NCI-H2029 treated with DMSO at 0.1 percent for 48 hours (cell line): Measurements from ENCODE around the gene CDH12.
"Not testable (repeated sequence)": the region's sequence is repeated elsewhere in the genome, so short reads cannot be mapped to it uniquely, and the experiment has no call there.

Experiments used
- DNase-seq: peaks from one replicate; lab custom pipeline; 2025; lab: John Stamatoyannopoulos, UW

CDH12 gene

DNA sequence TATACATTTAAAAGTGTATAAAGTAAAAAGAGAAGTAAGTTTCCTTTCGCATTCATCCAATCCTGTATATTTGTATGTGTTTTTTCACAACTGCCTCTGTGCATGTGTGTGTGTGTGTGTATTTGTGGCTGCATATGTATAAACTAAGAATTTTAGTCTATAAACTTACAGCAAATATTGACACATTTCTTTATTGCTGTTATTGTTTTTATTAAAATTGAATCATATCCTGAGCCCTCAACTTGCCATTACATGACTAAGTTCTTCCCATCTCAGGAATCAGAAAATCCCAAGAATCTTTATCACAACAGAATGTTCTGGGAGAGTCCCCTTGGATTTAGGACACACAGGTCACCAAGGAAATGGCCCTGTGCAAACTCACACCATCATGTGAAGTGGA, 712.7 kb downstream of the CDH12 start:
- not testable (repeated sequence) for DNase-seq

DNA sequence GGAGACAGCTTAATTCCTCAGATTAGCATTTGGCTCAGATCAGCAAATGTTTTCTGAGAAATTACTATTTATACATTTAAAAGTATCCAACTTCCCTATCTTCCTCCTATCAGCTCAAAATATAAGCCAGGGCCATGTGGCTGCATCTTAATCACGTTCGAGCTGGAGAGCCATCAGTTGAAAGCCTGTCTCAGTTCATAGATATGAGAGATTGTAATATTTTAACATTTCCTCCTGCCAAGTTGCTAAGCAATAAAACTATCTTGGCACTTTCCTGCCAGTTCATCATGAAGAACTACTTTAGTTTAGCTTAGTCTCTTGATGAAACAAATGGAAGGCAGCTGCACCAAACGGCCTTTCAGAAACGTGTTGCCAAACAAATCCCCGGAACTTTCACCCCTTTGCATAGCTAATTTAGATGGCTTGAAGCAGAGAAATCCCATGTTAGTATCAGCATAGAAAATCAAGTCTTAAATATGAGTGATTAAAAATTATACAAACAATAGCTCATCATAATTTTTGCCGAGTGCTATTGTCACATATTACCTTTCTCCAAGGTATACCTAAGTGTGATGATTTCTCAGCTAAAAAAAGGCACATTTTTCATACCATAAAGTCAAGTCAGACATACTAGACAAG, 713.4 kb downstream of the CDH12 start:
- DNase-seq: not testable (repeated sequence)

DNA sequence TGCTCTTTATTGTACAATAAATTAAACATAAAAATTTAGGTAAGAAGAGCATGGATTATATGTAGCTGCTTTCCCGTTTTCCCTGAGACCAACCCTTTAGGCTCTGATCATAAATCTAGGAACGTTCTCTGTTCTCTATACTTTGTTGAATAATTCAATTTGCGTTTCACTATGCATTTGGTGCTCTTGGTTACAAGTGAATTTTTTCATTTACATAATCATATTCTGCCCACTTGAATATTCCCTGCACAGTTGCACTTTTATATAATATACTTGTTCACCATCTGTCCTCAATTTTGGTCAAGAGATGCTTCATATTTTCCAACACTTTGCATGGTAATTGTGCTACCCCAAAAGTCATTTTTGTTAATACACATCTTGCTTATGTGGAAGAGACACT, 741.8 kb downstream of the CDH12 start:
- DNase-seq: no peak

DNA sequence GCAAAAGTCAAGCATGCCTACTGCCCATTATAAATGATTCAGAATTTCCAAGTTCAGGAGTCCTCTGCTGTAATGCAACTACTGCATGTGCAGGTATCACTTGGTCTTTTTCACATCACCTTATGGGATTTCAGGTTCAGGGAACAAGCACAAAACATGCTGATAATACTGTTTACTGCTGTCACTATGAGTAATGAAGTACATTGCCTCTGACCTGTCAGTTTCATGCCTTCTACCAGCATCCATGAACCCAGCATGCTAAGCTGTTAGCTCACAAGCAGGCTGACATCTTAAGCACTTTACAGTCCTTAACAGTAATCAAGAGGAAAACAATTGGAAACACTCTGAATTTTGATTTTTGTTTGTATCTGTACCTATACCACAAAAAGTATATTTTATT, 743.8 kb downstream of the CDH12 start:
- no peak for DNase-seq

DNA sequence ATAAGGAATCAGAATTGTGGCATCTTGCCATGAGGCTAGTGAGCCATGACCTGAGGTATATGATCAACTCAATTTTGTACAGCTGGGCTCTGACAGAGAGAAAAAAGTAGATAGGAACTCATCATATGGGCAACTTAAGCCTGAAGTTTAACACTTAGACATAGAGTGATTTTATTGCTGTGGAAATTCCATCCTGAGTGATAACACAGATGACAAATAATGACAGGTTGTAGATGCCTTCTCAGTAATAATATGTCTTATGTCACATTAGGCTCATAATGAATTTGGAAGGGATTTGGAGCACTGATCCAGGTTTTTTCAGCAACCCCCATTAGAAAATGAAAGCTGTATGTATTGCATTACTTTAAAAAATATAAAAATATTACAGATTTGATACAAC, 744.6 kb downstream of the CDH12 start:
- no peak for DNase-seq

DNA sequence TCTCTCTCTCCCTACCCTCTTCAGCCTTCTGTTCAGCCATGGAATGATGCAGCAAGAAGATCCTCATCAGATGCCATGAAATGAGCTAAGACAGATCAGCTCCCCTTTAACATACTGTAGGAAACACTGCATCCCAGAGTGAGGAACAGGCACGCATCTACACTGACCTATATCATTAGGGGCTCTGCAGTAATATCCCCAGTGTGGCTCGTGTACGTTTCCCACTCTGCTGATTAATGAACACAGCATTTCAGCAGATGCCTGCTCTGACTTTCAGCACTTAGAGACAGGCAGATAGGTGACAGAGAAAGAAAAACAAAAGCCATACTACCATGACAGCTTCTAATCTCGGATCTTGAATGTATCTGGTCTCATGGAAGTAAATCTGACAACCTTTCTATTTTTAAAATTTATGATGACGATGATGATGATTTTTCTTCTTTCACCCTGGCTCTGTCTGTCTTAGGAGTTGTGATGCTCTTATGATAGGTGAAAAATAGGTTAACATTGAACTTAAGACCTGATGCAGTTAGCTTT, 750.3 kb downstream of the CDH12 start:
- no peak for DNase-seq

DNA sequence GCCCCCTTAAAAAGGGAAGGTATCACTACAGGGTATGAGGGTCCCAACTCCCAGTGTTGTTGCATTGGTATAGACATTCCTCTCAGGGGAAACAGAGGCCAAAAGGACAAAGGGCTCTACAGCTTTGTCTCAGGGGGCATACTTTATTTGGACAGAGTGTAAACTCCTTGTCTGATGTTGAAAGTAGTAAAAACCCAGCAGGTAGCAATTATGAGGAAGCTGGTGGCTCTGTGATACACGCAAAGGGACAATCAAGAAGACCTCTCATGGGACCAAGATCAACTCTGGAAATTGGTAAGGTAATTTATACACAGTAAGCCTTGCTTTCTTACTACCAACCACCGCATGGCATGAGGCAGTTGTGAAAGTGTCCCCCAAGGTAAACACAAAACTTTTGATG, 764.6 kb downstream of the CDH12 start:
- no peak for DNase-seq

DNA sequence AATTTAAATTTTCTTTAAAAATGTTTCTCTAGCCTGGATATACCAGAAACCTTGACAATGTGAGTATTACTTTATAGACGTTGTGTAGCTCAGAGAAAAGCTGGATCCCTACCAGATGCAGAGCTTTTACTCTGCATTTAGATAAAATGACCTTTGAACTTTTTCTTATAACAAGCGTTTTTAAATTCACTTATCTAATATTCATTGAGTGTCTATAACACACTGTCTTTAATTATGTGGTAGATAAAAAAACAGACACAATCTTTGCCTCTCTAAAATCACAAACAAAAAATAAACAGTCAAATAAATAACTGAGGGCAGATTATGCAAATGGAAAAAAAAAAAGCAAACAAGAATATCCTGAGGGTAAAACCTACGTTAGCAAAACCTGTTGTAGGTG, 773.6 kb downstream of the CDH12 start:
- no peak for DNase-seq

DNA sequence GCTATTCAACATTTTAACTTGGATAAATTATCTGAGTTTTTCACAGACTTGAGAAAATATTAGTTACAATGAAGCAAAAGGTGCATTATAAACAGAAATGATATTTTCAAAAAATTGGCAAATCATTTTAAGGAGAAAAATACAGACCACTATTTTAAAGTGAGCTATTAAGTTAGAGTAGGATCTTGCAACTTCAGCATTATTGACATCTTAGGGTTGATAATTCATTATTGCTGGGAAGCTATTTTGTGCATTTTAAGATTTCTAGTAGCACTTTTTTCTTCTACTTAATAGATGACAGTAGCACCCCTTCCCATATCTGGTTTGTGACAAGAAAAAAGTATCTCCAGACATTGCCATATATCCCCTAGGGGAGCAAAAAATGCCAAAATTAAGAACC, 774.1 kb downstream of the CDH12 start:
- DNase-seq: no peak

DNA sequence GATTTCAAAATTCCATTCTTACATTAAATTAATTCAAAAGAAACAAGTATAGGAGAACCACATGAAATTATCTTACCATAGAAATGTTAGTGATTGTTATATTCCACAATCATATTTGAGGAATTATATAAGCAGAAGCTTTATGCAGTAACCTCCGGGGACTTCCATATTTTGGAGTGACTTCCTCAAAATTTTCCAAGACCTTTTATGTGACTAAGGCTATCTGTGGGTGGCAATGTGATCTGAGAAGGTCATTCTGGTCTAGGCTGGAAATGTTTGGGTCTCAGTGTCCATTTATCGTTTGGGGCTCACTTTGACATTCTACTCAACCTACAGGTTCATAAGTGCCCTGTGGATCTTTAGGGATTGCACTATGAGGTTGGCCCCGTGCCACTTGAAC, 776.6 kb downstream of the CDH12 start:
- no peak for DNase-seq

DNA sequence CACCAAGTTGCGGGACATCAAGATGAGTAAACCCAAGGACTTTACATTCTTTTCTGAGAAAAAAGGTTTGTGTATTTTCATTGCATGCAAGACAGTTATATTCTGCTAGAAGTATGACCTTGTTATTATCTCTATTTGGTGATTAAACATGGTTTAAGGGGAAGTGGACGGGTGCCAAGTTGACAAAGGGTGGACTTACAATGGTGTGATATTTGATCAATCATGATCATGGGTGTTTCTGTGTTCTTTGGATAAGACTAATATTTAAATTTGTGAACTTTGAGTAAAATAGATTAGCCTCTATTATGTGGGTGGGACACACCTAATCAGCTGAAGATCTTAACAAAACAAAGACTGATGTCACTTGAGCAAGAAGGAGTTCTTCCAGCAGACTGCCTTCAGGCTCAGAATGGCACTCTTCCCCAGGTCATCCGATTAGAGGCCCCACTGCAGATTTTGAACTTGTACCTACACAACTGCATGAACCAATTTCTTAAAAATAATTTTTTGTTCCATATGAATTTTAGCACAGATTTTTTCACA, 782.9 kb downstream of the CDH12 start:
- peak; percentile 10 for DNase-seq

DNA sequence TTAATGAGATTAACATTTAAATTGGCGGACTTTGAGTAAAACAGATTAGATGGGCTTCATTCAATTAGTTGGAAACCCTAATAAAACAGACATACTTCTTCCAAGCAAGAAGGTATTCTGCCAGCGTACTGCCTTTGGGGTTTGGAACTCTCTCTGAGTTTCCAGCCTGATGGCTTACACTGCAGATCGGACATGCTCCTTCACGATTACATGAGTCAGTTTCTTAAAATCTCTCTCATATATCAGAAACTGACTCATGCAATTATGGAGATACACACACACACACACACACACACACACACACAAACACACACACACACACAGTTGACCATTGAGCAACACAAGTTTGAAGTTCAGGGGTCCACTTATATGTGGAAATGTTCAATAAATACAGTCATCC, 789.4 kb downstream of the CDH12 start:
- DNase-seq: no peak

DNA sequence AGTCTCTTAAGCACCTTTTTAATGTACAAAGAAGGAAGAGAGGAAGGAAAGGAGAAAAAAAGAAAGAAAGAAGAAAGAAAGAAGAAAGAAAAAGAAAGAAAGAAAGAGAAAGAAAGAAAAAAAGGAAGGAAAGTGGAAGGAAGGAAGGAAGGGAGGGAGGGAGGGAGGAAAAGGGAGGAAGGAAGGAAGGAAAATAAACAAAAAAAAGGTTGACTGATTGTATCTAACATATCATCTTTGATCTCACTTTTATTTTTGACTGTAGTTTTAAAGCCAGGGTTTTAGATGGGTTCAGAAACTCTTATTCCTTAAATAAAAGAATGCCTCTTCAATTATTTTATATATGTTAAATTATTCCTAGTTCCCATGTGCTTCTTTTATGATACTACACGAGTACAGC, 794.5 kb downstream of the CDH12 start:
- no peak for DNase-seq

DNA sequence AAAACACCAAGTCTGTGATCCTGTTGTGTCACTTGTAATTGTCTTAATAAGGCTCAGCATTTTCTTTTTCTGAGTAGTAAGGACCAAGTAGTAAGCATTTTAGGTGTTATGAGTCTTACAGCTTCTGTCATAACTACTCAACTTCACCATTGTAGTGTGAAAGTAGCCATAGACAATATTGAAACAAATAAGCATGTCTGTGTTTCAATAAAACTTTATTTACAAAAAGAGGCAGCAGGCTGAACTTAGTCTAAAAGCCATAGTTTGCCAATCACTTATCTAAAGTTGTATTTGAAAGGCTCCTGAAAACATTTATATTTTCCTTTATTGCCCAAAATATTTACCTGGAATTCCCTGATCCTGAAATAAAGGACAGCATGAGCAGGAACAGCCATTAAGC, 796.1 kb downstream of the CDH12 start:
- DNase-seq: no peak

DNA sequence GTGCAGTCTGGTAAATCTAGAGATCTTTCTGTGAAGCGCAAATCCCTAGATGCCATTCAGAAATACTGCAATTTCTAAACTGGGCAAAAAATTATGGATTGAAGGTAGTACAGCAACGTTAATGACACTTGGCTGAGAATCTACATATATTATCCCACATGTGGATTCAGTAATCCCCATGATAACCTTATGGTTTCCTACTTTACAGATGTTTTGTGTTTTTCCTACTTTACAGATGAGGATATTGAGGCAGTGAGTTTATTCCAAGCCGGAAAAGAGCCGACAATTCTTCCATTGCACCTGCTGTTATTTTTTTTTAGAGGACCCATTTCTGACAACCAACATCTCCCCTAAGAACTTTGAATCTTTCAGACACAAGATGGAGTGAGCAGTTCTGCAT, 796.5 kb downstream of the CDH12 start:
- no peak for DNase-seq

DNA sequence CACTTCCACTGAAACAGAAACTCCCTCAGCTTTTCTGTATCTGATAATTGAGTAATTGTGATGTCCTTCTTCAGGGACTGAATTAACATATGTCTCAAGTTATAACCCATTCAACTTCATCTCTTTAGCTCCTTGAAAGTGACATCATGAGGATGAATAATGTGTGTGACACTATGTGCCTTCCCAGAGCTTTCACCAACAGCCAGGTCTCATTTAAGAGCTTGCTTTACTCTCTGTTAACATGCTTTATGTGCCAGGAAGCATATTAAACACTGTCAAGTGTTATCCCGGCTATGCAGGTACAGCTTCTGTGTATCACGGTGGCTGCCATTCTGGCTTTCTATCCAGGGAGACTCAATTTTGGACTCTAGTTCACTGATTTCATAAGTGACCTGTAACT, 799.9 kb downstream of the CDH12 start:
- no peak for DNase-seq

DNA sequence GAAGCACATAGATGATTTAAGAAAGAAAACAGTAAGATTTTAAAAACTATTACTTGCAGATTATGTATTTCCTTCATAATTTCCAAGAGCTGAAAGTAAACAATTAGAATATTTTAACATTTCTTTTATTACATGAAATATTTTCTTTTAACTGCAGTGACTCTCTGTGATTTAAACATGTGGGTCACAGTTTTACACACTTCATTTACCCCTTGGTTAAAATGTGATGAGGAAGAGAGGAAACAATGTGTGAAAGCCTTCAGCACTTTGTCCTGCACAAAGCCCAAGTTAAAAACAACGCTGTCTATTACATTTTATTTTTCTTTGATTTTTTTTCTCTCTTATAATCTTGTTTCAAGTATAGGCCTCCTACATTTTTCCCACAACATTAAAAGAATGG, 801.3 kb downstream of the CDH12 start:
- DNase-seq: no peak

DNA sequence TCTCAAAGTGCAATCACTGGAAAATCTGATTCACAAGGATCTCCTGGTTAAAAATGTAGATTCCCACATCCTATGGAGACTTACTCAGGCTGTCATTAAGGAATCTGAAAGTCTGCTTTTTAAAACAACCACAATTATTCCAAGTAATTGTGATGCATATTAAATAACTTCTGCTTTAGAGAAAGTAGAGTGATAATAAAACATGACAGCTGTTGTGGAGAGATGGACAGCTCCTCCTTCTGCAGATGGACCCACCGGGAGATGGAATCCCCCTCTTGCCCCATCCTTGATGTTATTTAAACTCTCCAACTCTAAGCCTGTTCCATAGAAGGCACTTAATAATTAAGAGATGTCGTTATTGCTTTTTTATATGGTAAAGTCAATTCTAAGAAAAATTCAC, 802.2 kb downstream of the CDH12 start:
- no peak for DNase-seq

DNA sequence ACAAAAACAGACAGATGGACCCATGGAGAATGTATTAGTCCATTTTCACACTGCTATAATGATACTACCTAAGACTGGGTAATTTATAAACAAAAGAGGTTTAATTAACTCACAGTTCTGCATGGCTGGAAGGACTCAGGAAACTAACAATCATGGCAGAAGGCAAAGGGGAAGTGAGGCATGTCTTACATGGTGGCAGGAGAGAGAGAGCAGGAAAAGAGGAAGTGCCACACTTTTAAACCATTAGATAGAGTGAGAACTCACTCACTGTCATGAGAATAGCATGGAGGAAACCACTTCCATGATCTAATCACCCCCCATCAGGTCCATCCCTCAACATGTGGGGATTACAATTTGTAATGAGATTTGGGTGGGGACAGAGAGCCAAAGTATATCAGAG, 808.9 kb downstream of the CDH12 start:
- DNase-seq: no peak

DNA sequence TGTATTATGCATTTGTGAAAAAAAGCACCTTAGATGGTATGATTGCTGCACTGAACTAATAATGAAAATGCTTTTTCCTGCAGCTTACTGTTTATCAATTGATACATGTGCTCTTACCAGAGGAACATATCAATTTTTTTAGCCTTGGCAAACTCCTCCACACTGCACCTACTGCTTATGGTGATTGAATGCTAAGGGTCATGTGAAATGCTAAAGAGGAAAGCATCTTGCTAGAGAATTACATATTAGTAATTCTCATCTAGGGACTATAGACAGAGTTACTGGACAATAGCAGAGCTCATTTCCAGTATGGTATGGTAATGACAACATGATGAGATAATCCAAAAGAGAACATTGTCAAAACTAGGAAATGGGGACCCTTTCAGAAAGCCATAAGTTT, 817.1 kb downstream of the CDH12 start:
- no peak for DNase-seq

DNA sequence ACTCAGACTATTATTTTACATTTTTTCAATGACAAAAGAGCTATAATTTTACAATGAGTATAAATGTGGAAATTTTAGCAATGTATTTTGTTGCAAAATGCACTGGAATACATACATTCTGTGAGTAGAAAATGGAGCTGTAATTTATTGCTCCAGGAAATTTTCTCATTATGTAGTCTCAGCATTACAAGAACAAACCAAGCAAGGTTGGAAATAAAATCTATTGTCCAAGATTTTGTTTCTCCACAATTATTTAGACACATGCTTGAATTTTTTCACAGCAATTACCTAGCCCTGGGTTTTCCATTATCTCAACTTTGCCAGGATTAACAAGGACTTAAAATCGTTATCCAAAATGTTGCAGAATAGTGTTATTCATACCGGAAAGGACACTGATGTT, 820.1 kb downstream of the CDH12 start:
- no peak for DNase-seq

DNA sequence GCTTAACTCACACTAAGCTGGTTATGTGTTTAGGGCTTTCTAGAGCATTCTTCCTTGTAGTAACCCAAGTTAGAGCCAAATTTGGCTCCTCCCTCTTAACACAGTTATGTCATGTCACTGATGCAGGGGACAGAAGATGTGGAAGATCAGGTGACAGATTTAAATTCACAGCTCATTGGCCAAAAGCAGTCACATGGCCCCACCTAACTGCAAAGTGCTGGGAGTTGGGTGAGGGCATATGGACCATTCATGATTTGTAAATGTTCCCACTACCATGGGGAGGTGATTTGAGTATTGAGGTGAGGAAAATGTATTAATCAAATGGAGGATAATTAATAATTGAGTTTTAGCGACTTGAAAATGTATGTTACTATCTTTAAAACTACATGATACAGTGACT, 829.4 kb downstream of the CDH12 start:
- DNase-seq: no peak

DNA sequence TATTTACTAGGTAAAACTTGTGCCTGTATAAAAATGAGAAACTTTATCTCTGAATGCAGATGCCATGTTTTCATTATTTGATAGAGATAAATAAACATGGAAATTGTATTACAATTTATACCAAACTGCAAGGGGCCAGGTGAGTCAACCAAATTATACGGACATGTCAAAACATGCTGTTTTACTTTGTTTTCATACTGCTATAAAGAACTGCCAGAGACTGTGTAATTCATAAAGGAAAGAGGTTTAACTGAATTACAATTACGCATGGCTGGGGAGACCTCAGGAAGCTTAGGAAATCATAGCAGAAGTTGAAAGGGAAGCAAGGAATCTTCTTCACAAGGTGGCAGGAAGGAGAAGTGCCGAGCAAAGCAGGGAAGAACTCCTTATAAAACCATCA, 840.3 kb downstream of the CDH12 start:
- not testable (repeated sequence) for DNase-seq

DNA sequence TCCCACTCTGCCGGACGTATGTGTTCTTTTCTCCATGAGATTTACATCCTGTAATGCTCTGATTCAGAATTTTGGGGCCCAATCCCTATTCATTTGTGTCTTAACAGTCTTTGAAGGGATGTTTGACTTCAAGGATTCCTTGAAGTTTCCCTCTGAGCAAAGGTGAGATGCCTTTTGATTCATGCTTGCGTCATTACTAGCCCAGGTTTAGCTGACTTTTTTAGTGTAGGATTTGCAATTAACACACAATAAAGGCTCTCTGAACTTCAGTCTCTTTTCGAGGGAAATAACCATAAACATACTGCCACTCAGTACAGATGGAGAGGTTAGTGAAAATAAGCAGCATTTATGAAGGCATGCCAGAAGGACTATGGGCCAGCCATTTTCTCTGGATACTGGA, 842.3 kb downstream of the CDH12 start:
- DNase-seq: not testable (repeated sequence)
